DLD1 (cell line): ENCODE measurements around the gene TOM1L2.
"Not testable (repeated sequence)": the region's sequence is repeated elsewhere in the genome, so short reads cannot be mapped to it uniquely, and the experiment has no call there.

Source experiments
- in situ Hi-C: cut with HindIII; loops from 2 replicates; pipeline ENCODE4 v1.10.0; 2017; ENCODE audit warnings: low sequenced_read_pairs

The TOM1L2 gene

GRCh38 chr17:17926840-17927449, 45.3 kb downstream of the TOM1L2 start:
- in situ Hi-C loops: no loop called here

GRCh38 chr17:17926036-17926435, 46.2 kb downstream of the TOM1L2 start:
- in situ Hi-C loops: no loop called here

GRCh38 chr17:17924857-17925250, 47.3 kb downstream of the TOM1L2 start:
- in situ Hi-C loops: no loop called here

GRCh38 chr17:17924131-17924856, 47.9 kb downstream of the TOM1L2 start:
- in situ Hi-C loops: no loop called here

- in situ Hi-C loops: no loop called here
These were observed 50.1 kb downstream of the TOM1L2 start for GRCh38 chr17:17922070-17922614.

- in situ Hi-C loops: no loop called here
These were observed 50.8 kb downstream of the TOM1L2 start for GRCh38 chr17:17921192-17922069.

- in situ Hi-C loops: no loop called here
These were observed 52.8 kb downstream of the TOM1L2 start for GRCh38 chr17:17919169-17920107.

- in situ Hi-C loops: no loop called here
These were observed 54.8 kb downstream of the TOM1L2 start for GRCh38 chr17:17917394-17917793.

GRCh38 chr17:17915183-17915582, 57.0 kb downstream of the TOM1L2 start:
- in situ Hi-C loops: no loop called here

GRCh38 chr17:17913695-17914332, 58.4 kb downstream of the TOM1L2 start:
- in situ Hi-C loops: no loop called here

- in situ Hi-C loops: not testable (repeated sequence)
These were observed 59.9 kb downstream of the TOM1L2 start for GRCh38 chr17:17912336-17912735.

GRCh38 chr17:17911001-17911613, 61.1 kb downstream of the TOM1L2 start:
- in situ Hi-C loops: no loop called here

GRCh38 chr17:17910060-17910459, 62.1 kb downstream of the TOM1L2 start:
- in situ Hi-C loops: no loop called here

GRCh38 chr17:17909078-17909477, 63.1 kb downstream of the TOM1L2 start:
- in situ Hi-C loops: no loop called here

GRCh38 chr17:17907469-17907868, 64.7 kb downstream of the TOM1L2 start:
- in situ Hi-C loops: no loop called here

- in situ Hi-C loops: no loop called here
These were observed 65.6 kb downstream of the TOM1L2 start for GRCh38 chr17:17906418-17907215.

GRCh38 chr17:17905036-17905320, 67.2 kb downstream of the TOM1L2 start:
- in situ Hi-C loops: no loop called here

- in situ Hi-C loops: no loop called here
These were observed 67.8 kb downstream of the TOM1L2 start for GRCh38 chr17:17904166-17905035.
